Spleen (tissue), 7 donors: ENCODE data around the gene RAD23A.

Source experiments
- POLR2A ChIP-seq, 3 donors: fragments of 450-650 bp; IDR thresholded peaks; one replicate each; pipeline ENCODE4 v1.5.1; 2017; ENCODE audit warnings: antibody characterized with exemption in 3 of 3, mild to moderate bottlenecking in 1 of 3
- POLR2AphosphoS5 ChIP-seq, 3 donors: sonication (generic); formaldehyde crosslinking; IDR thresholded peaks; one replicate each; pipeline ENCODE4 v1.5.1; 2017; ENCODE audit warnings: antibody characterized with exemption in 3 of 3
- TF ChIP-seq, protein P1 (sequence below), 11 experiments: fragments of 200-600 bp in 7 of 11; fragments of 450-650 bp in 4 of 11; sonication (generic) in 4 of 11; IDR thresholded peaks in 8 of 11; conservative IDR thresholded peaks in 3 of 11; 1 replicate in 7 of 11; 2 replicates in 4 of 11; pipeline versions ENCODE4 v1.4.0 to v1.8.0; 2016 to 2021; ENCODE audit warnings: antibody characterized with exemption in 11 of 11, inconsistent platforms in 4 of 11, mild to moderate bottlenecking in 1 of 11
- donor health status: DM: no; HTN: no; CAD: no; lungs with moderate emphysema.
- donor health status: DM: no; HTN: no; CAD: no.
- donor health status: DM: no; HTN: no; CAD: no.

DNA sequence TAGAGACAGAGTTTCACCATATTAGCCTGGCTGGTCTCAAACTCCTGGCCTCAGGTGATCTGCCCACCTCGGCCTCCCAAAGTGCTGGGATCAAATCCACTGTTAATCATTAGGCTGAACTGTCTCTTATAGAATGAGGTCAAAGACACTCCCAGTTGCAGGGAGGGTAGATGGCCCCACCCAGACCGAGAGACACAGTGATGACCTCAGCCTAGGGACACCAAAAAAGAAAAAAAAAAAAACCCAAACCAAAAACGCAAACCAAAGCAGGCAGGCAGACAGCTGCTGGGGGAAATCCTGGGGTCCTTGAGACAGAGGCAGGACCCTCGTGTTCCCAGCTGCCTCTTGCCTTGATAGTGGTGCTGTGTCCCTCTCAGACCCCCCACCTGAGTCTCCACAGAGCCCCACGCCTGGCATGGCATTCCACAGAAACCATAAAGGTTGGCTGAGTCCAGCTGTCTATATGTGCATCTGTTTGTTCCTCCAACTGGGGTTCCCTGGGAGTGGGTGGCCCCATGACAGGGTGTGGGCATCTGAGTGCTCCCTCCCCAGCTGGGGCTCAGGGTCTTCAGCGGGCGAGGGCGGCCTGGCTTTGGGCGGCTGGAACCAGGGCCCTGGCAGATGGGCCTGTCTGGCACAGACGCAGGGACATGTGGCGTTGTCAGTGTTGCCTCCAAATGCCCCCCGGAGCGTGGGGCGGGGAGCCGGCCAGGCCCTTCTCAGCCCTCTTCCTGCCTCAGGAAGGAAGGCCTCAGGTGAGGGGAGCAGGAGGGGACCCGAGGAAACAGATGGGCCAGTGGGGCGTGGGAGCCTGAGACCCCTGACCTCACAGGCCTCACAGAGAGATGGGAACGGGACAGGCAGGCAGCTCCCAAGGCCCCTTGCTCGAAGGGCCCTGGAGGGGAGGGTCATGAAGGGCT lies 28.9 kb downstream of the RAD23A start:
- TF ChIP-seq, protein P1, sequence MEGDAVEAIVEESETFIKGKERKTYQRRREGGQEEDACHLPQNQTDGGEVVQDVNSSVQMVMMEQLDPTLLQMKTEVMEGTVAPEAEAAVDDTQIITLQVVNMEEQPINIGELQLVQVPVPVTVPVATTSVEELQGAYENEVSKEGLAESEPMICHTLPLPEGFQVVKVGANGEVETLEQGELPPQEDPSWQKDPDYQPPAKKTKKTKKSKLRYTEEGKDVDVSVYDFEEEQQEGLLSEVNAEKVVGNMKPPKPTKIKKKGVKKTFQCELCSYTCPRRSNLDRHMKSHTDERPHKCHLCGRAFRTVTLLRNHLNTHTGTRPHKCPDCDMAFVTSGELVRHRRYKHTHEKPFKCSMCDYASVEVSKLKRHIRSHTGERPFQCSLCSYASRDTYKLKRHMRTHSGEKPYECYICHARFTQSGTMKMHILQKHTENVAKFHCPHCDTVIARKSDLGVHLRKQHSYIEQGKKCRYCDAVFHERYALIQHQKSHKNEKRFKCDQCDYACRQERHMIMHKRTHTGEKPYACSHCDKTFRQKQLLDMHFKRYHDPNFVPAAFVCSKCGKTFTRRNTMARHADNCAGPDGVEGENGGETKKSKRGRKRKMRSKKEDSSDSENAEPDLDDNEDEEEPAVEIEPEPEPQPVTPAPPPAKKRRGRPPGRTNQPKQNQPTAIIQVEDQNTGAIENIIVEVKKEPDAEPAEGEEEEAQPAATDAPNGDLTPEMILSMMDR (IDR thresholded peaks at IDR 0.05 in 8 of 11, conservative IDR thresholded peaks at IDR 0.05 in 3 of 11), result no peak
- no peak for TF ChIP-seq POLR2AphosphoS5 (IDR thresholded peaks at IDR 0.05)
- no peak for TF ChIP-seq POLR2A (IDR thresholded peaks at IDR 0.05)
